Ectodermal cell (in vitro differentiated cells): ENCODE data around the gene ARHGEF33.
"Not testable (repeated sequence)": the region's sequence is repeated elsewhere in the genome, so short reads cannot be mapped to it uniquely, and the experiment has no call there.

ENCODE experiments used
- H3K27ac ChIP-seq: 2 replicates; pipeline ENCODE4 v1.7.0; 2013; ENCODE audit warnings: mild to moderate bottlenecking, low read depth, low read length; ENCODE audit not compliant: insufficient read depth, poor library complexity, severe bottlenecking
- H3K27me3 ChIP-seq: 2 replicates; pipeline ENCODE4 v1.7.0; 2013; ENCODE audit warnings: mild to moderate bottlenecking, low read length; ENCODE audit not compliant: insufficient read depth, control insufficient read depth, poor library complexity, severe bottlenecking
- H3K36me3 ChIP-seq: one replicate; pipeline ENCODE4 v1.7.0; 2013; ENCODE audit warnings: low read length; ENCODE audit not compliant: control insufficient read depth, insufficient read depth
- H3K4me1 ChIP-seq: one replicate; pipeline ENCODE4 v1.7.0; 2013; ENCODE audit warnings: low read length; ENCODE audit not compliant: control insufficient read depth, insufficient read depth
- H3K4me3 ChIP-seq: 2 replicates; pipeline ENCODE4 v1.7.0; 2013; ENCODE audit warnings: low read depth, low read length, control low read depth; ENCODE audit not compliant: insufficient read depth
- H3K9me3 ChIP-seq: 2 replicates; pipeline ENCODE4 v1.7.0; 2013; ENCODE audit warnings: mild to moderate bottlenecking, low read length, moderate library complexity; ENCODE audit not compliant: control insufficient read depth
- WGBS, 2 experiments: methylation state at CpG; one replicate each; pipeline ENCODE4 v1.1.7; 2013; ENCODE audit warnings: missing lambda C conversion rate in 2 of 2; 5-methylcytosine and 5-hydroxymethylcytosine counted together

Gene ARHGEF33

DNA sequence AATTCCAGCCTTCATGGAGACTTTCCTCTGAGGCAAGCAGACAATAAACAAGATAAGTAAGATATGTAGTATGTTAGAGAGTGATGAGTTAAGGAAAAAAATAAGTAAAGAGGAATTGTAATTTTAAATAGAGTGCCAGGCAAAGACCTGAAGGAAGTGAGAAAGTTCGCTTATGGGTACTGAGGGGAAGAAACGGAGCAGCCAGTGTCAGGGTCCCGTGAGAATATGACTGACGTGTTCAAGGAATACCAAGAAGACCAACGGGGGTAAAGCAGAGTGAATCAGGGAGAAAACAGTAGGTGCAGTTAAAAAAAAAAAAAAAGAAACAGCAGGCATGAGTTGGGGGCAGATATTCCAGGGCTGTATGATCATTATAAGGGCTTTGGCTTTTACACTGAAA is 45.1 kb downstream of the ARHGEF33 start:
- Histone ChIP-seq H3K27me3 (no peaks in the 10 kb centered on the region), H3K9me3 (no peaks in the 10 kb centered on the region), H3K4me1 (no peaks in the 10 kb centered on the region), H3K4me3 (no peak overlapping the region), H3K36me3 (no peaks in the 10 kb centered on the region), H3K27ac (no peak overlapping the region)
- WGBS, 2 experiments, result 84 to 88% methylated on average over 5 of the region's 5 CpGs

DNA sequence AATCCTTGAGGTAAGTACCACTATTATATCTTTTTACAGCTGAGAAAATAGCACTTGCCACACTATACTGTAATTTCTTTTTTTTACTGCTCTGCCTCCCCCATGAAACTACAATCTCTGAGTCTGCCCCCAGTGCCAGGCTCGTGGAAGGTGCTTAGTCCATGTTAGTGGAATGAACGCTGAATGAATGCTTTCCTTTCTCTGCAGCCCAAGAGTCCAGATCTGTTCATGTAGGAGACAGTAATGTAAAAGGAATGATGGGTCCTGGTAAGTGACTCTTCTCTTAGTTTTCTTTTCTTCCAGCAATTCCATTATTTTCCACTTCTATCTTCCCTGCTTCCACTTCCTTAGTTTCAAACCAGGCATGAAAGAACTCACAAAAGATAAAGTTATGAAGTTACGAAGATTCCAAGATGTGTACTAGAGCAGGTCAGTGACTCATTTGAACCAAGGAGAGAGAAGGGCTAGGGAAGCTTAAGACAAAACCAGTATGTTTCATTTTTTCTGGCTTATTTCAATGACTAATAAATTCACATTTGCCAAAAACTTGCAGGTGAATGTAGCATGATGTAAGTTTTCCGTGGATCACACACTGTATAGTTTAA is 46.0 kb downstream of the ARHGEF33 start:
- no peaks in the 10 kb centered on the region for H3K9me3 ChIP-seq
- 92 to 98% methylated on average over 3 of the region's 4 CpGs for WGBS, 2 experiments
- H3K36me3 ChIP-seq, result no peaks in the 10 kb centered on the region
- H3K4me1 ChIP-seq, result no peaks in the 10 kb centered on the region
- H3K4me3 ChIP-seq, result no peak overlapping the region
- H3K27me3 ChIP-seq, result no peaks in the 10 kb centered on the region
- H3K27ac ChIP-seq, result no peak overlapping the region

DNA sequence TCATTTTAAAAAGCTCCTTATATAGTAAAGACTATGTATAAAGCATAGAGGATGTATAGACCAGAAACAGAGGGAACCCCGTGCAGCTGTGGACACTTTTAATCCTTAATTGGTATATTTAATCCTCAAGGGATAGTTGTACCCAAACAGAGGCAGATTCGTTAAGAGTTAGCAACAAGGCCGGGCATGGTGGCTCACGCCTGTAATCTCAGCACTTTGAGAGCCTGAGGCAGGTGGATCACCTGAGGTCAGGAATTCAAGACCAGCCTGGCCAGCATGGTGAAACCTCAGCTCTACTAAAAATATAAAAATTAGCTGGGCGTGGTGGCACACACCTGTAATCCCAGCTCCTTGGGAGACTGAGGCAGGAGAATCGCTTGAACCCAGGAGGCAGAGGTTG is 46.8 kb downstream of the ARHGEF33 start:
- H3K4me1 ChIP-seq, H3K27me3 ChIP-seq, H3K4me3 ChIP-seq, H3K9me3 ChIP-seq, H3K36me3 ChIP-seq, H3K27ac ChIP-seq: not testable (repeated sequence)
- WGBS, 2 experiments, result 90 to 95% methylated on average over 6 of the region's 6 CpGs

DNA sequence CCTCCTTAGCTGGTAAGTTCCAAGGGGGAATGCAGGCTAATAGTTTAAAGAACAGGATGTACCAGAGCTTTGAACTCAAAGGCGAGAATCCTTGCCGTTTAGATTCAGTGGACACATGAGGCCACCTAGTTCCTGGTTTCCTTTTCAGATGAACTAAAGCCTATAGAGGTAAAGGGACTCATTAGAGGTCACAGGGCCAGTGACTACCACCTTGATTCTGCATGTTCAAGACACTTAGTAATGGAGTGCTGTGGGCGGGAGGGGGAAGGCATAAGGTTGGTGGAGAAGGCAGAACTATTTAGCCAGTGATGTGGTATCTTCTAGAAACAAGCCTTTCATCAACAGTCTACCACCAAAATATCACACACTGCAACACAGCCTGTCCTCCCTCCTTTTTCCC is 47.9 kb downstream of the ARHGEF33 start:
- Histone ChIP-seq H3K27ac (no peak overlapping the region), H3K4me1 (no peaks in the 10 kb centered on the region), H3K9me3 (no peaks in the 10 kb centered on the region), H3K27me3 (no peaks in the 10 kb centered on the region), H3K4me3 (no peak overlapping the region), H3K36me3 (no peaks in the 10 kb centered on the region)
- 96 to 99% methylated on average over 3 of the region's 3 CpGs for WGBS, 2 experiments

DNA sequence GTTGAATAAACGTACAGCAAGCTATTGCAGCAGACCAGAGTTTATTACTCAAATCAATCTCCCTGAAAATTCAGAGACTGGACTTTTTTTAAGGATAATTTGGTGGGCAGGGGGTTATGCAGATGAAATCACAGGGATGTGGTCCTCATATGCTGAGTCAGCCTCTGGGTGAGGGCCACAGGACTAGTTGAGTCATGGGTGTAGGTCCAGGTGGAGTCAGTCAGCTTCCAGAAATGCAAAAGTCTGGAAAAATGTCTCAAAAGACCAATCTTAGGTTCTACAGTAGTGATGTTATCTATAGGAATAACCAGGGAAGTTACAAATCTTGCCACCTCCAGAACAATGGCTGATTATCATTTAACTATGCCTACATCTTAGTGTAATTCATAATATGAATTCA is 51.1 kb downstream of the ARHGEF33 start:
- H3K36me3 ChIP-seq, result no peaks in the 10 kb centered on the region
- no peaks in the 10 kb centered on the region for H3K9me3 ChIP-seq
- H3K4me1 ChIP-seq, result peaks cover 7% of the 10 kb centered on the region
- WGBS, 2 experiments, result 80% methylated on average over 1 of the region's 1 CpG
- H3K27me3 ChIP-seq, result no peaks in the 10 kb centered on the region
- no peak overlapping the region for H3K27ac ChIP-seq
- H3K4me3 ChIP-seq, result no peak overlapping the region

DNA sequence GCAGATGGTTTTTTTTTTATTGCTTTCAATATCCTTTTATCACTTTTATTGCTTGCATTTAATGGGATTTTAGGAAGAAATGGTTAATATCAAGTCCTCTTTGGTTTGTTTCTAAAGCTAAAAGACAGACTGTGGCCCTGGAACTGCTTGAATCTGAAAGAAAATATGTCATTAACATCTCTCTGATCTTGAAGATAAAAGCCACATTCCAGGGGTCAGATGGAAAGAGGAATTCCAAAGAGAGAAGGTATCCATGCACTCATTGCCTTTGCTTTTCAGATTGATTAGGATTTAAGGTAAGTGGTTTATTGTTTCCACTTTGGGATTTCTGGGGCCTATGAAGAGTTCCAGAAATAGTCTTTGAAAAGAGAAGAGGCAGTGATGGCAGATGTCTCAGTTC is 54.1 kb downstream of the ARHGEF33 start:
- Histone ChIP-seq H3K27ac (no peak overlapping the region), H3K27me3 (no peaks in the 10 kb centered on the region), H3K9me3 (no peaks in the 10 kb centered on the region), H3K4me3 (no peak overlapping the region), H3K36me3 (no peaks in the 10 kb centered on the region), H3K4me1 (peaks cover 7% of the 10 kb centered on the region)

DNA sequence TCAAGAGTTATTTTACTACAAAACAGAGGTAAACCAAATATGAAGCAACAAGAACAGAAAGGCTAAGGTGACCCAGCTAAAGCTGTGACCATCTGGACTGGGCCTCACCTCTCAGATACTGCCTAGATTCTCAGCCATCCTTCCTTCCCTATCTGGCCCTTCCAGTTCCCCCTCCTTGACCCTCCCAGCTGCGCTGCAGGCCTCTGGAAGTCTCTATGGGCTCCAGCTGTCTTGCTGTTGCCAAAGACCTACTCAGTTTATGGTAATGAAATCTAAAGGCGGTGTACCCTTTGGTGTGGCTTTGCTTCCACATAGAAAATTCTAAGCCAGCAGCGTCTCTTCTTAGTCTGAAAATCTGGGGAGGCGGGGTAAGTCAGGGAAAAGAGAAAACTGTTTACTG is 55.7 kb downstream of the ARHGEF33 start:
- H3K27me3 ChIP-seq, result no peaks in the 10 kb centered on the region
- peaks cover 7% of the 10 kb centered on the region for H3K4me1 ChIP-seq
- no peak overlapping the region for H3K4me3 ChIP-seq
- no peaks in the 10 kb centered on the region for H3K9me3 ChIP-seq
- no peaks in the 10 kb centered on the region for H3K36me3 ChIP-seq
- 86 to 88% methylated on average over 4 of the region's 4 CpGs for WGBS, 2 experiments
- no peak overlapping the region for H3K27ac ChIP-seq

DNA sequence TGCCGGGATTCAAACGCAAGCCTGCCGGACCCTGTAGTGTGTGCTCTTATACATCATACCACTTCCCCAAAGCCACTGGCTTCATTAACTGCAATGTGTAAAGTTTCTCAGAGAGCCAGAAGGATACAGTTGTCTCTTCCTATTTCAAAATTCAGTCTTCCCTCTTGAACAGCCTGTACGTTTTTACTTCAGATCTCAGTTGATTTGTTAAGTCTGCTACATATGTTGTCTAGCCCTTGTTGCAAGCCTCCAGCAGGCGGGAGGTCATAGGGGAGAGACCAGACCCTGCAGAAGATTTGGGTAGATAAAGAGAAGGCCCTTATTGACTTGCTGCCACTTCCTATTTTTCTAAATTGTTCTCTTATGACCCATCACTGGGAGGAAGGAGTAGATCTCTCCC is 56.2 kb downstream of the ARHGEF33 start:
- Histone ChIP-seq H3K4me1 (peaks cover 7% of the 10 kb centered on the region), H3K36me3 (no peaks in the 10 kb centered on the region), H3K27ac (no peak overlapping the region), H3K4me3 (no peak overlapping the region), H3K27me3 (no peaks in the 10 kb centered on the region), H3K9me3 (no peaks in the 10 kb centered on the region)
- 90% methylated on average over 5 of the region's 5 CpGs for WGBS, 2 experiments

DNA sequence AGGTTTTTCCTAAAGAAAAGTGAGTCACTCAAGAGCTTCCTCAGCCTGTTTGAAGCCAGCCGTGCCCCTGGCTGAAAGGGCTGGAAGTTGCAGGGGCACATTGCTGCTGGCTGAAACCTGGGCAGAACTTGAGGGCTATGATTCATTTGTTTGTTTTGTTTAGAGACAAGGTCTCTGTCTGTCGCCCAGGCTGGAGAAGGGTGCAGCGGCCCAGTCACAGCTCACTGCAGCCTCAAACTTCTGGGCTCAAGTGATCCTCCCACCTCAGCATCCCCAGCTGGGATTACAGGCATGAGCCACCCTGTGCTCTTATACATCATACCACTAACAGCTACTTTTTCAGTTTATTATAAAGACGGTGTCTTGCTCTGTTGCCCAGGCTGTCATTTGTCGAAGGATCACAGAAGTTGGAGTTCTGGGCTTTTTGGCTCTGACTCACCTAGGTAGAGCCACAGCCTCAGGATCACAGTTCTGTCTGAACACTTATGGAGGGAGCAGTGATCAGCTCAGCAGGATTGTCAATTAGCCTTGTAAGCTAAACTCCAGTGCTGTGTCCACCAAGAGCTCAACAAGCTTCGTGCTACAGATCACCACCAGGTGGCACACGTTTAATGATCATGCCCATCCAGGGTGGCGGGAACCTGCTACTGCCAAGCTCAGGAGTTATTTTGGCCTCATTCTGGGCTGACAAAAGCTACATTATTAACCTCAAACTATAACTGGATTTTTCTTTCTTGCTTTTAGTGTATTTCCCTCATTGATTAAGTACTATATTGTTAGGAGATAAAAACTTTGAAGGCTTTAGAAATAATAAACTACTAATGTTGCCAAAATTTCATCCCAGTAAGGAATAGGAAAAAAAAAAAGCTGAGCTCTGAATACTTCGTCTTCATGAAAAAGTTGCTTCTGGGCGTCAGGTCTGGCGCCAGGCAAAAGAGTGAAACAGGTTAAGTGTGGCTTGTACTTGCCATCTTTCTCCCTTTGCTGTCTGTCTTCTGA is 57.9 kb downstream of the ARHGEF33 start:
- Histone ChIP-seq H3K4me3 (no peak overlapping the region), H3K36me3 (no peaks in the 10 kb centered on the region), H3K27ac (no peak overlapping the region), H3K27me3 (no peaks in the 10 kb centered on the region), H3K4me1 (peaks cover 7% of the 10 kb centered on the region), H3K9me3 (no peaks in the 10 kb centered on the region)
- 62 to 65% methylated on average over 11 of the region's 11 CpGs for WGBS, 2 experiments

DNA sequence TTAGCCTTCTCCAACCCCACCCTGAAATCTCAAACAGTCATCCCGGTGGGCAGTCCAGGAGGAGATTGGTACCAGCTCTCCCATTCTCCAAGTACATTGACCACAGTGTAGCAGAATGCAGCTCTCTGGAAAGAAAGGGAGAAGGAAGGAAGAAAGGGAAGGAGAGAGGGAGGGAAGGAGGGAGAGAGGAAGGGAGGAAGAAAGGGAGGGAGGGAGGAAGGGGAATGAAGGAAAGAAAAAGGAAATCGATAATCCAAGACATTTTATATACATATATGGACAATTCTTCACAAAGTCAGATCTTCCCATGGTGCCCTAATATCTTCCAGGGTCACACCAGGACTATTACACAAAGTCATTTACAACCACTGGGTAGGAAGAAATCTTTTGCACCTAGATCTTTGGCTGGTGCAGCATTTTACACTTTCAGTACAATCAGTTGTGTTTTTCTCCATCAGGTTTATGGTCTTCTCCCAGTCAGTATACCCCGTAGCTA is 58.8 kb downstream of the ARHGEF33 start:
- 86 to 95% methylated on average over 3 of the region's 3 CpGs for WGBS, 2 experiments
- Histone ChIP-seq H3K36me3 (no peaks in the 10 kb centered on the region), H3K27ac (no peak overlapping the region), H3K4me1 (peaks cover 6% of the 10 kb centered on the region), H3K27me3 (no peaks in the 10 kb centered on the region), H3K9me3 (no peaks in the 10 kb centered on the region), H3K4me3 (no peak overlapping the region)
